A549 (cell line): Measurements from ENCODE around the gene CDX1. TPM values are rescaled to one million over a fixed set of nuclear protein-coding genes. Genes with fewer than 3 reads are reported as not detected.
A peak's percentile ranks its signal among the peaks of the same experiment; 100 is the strongest.

Experiments used
- ATAC-seq, 2 experiments: fragments of 200-7000 bp in 1 of 2; fragments of >200 bp in 1 of 2; cut with Nextera tagmentation in 1 of 2; cut with Tn5 transposase in 1 of 2; 3 replicates each; pipeline versions ENCODE4 v1.8.0 to v1.9.1; 2018 to 2020; ENCODE audit warnings: mild to moderate bottlenecking in 1 of 2, moderate library complexity in 1 of 2
- CTCF ChIA-PET: fragments of 300-600 bp; sonication (Branson Sonifier 250); formaldehyde crosslinking; extraction: SDS; loops from one replicate; lab custom pipeline; 2021; ENCODE audit warnings: antibody characterized with exemption, inconsistent platforms; lab: Yijun Ruan, JAX
- POLR2A ChIA-PET: fragments of 350-600 bp; formaldehyde crosslinking; extraction: SDS; loops from one replicate; lab custom pipeline; 2021; ENCODE audit warnings: antibody characterized with exemption, inconsistent platforms; lab: Yijun Ruan, JAX
- DNase-seq, 2 experiments: peaks; one replicate each; pipeline versions ENCODE4 v3.0.0 to v3.0.0-alpha.2; 2011 to 2016; ENCODE audit warnings: low read depth in 1 of 2, low spot score in 1 of 2
- FAIRE-seq: peaks from 2 replicates; lab custom pipeline; 2011; peaks lifted over from hg19 to GRCh38; lab: Jason Lieb, UNC
- H3K27ac ChIP-seq, 2 experiments: fragments of >200 bp; sonication (Bioruptor Twin); formaldehyde crosslinking; 3 replicates each; pipeline ENCODE4 v1.5.1; 2016 to 2017
- H3K4me1 ChIP-seq: fragments of >200 bp; sonication (Bioruptor Twin); formaldehyde crosslinking; 3 replicates; pipeline ENCODE4 v1.6.1; 2016
- H3K4me2 ChIP-seq: fragments of >200 bp; sonication (Bioruptor Twin); formaldehyde crosslinking; 3 replicates; pipeline ENCODE4 v1.6.1; 2016
- H3K4me3 ChIP-seq: fragments of >200 bp; sonication (Bioruptor Twin); formaldehyde crosslinking; 3 replicates; pipeline ENCODE4 v1.5.1; 2016
- H3K9me3 ChIP-seq: fragments of >200 bp; sonication (Bioruptor Twin); formaldehyde crosslinking; 3 replicates; pipeline ENCODE4 v1.6.1; 2016
- CEBPB ChIP-seq, 2 experiments: fragments of >200 bp in 1 of 2; sonication (Bioruptor Twin) in 1 of 2; formaldehyde crosslinking in 1 of 2; IDR thresholded peaks; 2 replicates each; pipeline ENCODE4 v1.6.1; 2012 to 2016
- E2F6 ChIP-seq: IDR thresholded peaks from 2 replicates; pipeline ENCODE4 v1.6.1; 2012; ENCODE audit warnings: low read depth, borderline replicate concordance
- EHF ChIP-seq: fragments of 250-450 bp; sonication (Bioruptor Pico); IDR thresholded peaks from 2 replicates; pipeline ENCODE4 v1.5.0; 2020; ENCODE audit warnings: mild to moderate bottlenecking
- EHMT2 ChIP-seq: fragments of 200-600 bp; sonication (generic); IDR thresholded peaks from 2 replicates; pipeline ENCODE4 v1.6.1; 2016; ENCODE audit warnings: antibody characterized with exemption, low read depth, mild to moderate bottlenecking, moderate library complexity
- ESRRA ChIP-seq: fragments of 150-350 bp; IDR thresholded peaks from 2 replicates; pipeline ENCODE4 v1.6.1; 2014; ENCODE audit warnings: mild to moderate bottlenecking, low read length, borderline replicate concordance
- FOSB ChIP-seq: fragments of 250-450 bp; sonication (Bioruptor Pico); IDR thresholded peaks from 2 replicates; pipeline ENCODE4 v1.5.0; 2020; ENCODE audit warnings: mild to moderate bottlenecking, moderate library complexity
- FOSL2 ChIP-seq, 2 experiments: fragments of 450-650 bp in 1 of 2; fragments of >200 bp in 1 of 2; sonication (Bioruptor Twin) in 1 of 2; formaldehyde crosslinking; IDR thresholded peaks; 2 replicates each; pipeline versions ENCODE4 v1.5.0 to v1.6.1; 2016 to 2020; ENCODE audit warnings: mild to moderate bottlenecking in 1 of 2, moderate library complexity in 1 of 2
- HDAC2 ChIP-seq: fragments of 200-600 bp; sonication (generic); IDR thresholded peaks from 2 replicates; pipeline ENCODE4 v1.6.1; 2016
- HMGXB4 ChIP-seq: fragments of 250-450 bp; sonication (Bioruptor Pico); IDR thresholded peaks from 2 replicates; pipeline ENCODE4 v1.5.0; 2021; ENCODE audit warnings: mild to moderate bottlenecking, moderate library complexity, borderline replicate concordance
- HOXB13 ChIP-seq: fragments of 250-450 bp; sonication (Bioruptor Pico); IDR thresholded peaks from 2 replicates; pipeline ENCODE4 v1.5.0; 2020; ENCODE audit warnings: low read depth, mild to moderate bottlenecking, moderate library complexity
- JUN ChIP-seq, 2 experiments: fragments of >200 bp; sonication (Bioruptor Twin); formaldehyde crosslinking; IDR thresholded peaks; 2 replicates in 1 of 2; 3 replicates in 1 of 2; pipeline ENCODE4 v1.6.1; 2016 to 2017
- KDM5A ChIP-seq: fragments of 200-600 bp; sonication (generic); IDR thresholded peaks from 2 replicates; pipeline ENCODE4 v1.6.1; 2016; ENCODE audit warnings: antibody characterized with exemption, mild to moderate bottlenecking
- NFE2L2 ChIP-seq: fragments of 150-350 bp; conservative IDR thresholded peaks from 2 replicates; pipeline ENCODE4 v1.6.1; 2014; ENCODE audit warnings: low read length
- NPAS2 ChIP-seq: fragments of 250-450 bp; sonication (Bioruptor Pico); IDR thresholded peaks from 2 replicates; pipeline ENCODE4 v1.8.0; 2022; ENCODE audit warnings: mild to moderate bottlenecking, moderate library complexity, borderline replicate concordance
- PBX3 ChIP-seq: IDR thresholded peaks from 2 replicates; pipeline ENCODE4 v1.6.1; 2012
- POLR2A ChIP-seq: IDR thresholded peaks from 2 replicates; pipeline ENCODE4 v1.6.1; 2012; ENCODE audit warnings: mild to moderate bottlenecking, low read length
- POLR2AphosphoS2 ChIP-seq: conservative IDR thresholded peaks from 2 replicates; pipeline ENCODE4 v1.6.1; 2012; ENCODE audit warnings: low read length, improper control_type of control experiment, inconsistent platforms
- RARB ChIP-seq: fragments of 250-450 bp; sonication (Bioruptor Pico); IDR thresholded peaks from 2 replicates; pipeline ENCODE4 v1.8.0; 2021; ENCODE audit warnings: mild to moderate bottlenecking, moderate library complexity
- RCOR1 ChIP-seq: fragments of 150-350 bp; IDR thresholded peaks from 2 replicates; pipeline ENCODE4 v1.6.1; 2014; ENCODE audit warnings: antibody characterized with exemption, low read length, low read depth
- RFX5 ChIP-seq: fragments of 450-650 bp; IDR thresholded peaks from 2 replicates; pipeline ENCODE4 v1.7.1; 2014; ENCODE audit warnings: antibody characterized with exemption, mild to moderate bottlenecking, moderate library complexity
- TFCP2L1 ChIP-seq: fragments of 250-450 bp; sonication (Bioruptor Pico); IDR thresholded peaks from 2 replicates; pipeline ENCODE4 v1.5.0; 2021; ENCODE audit warnings: mild to moderate bottlenecking
- USF2 ChIP-seq: fragments of 450-650 bp; IDR thresholded peaks from 2 replicates; pipeline ENCODE4 v1.6.1; 2014; ENCODE audit warnings: antibody characterized with exemption
- WGBS: methylation state at CpG from one replicate; pipeline ENCODE4 v1.1.6; 2017; ENCODE audit errors: missing lambda C conversion rate; 5-methylcytosine and 5-hydroxymethylcytosine counted together
- polyA plus RNA-seq, 4 experiments: library from polyadenylated mRNA; depleted of rRNA in 3 of 4; stranded (reverse); fragments of >200 nt; fragmentation: RNase III in 1 of 4; extraction: RNeasy Plus Mini Kit Qiagen cat#74134 plus additional on column Dnase treatment in 1 of 4; gene quantifications; 2 replicates in 3 of 4; 3 replicates in 1 of 4; pipeline ENCODE4 v1.2.3, GENCODE V29; 2011 to 2017
- TF ChIP-seq, protein P1 (sequence below): fragments of 250-450 bp; sonication (Bioruptor Pico); IDR thresholded peaks from 2 replicates; pipeline ENCODE4 v1.5.0; 2020; ENCODE audit warnings: low read depth, mild to moderate bottlenecking, moderate library complexity
- TF ChIP-seq, protein P2 (sequence below): fragments of >200 bp; sonication (Bioruptor Twin); formaldehyde crosslinking; IDR thresholded peaks from 3 replicates; pipeline ENCODE4 v1.5.1; 2016

CDX1 gene
- polyA plus RNA-seq, 2 of the 4 experiments (the other 2 are of a cell fraction), result not detected

- H3K4me3 ChIP-seq, result no peak overlapping the region
- 0 out of 3 replicates have a peak, but pooled peaks cover 7% of the 10 kb centered on the region for H3K4me1 ChIP-seq
- no peaks in the 10 kb centered on the region for H3K9me3 ChIP-seq
- ChIA-PET POLR2A (interaction anchor here (1.0 kb wide), 1 partner anchor 120 kb away, joined by 3 read pairs; the partner anchor contains the start of genes HMGXB3 and TIGD6), CTCF (interaction anchor here (0.9 to 13.2 kb wide), 6 partner anchors 8 to 287 kb away, joined by 3 to 98 read pairs (median 5); no protein-coding TSS in a partner anchor)
- WGBS, result 77% methylated on average over 16 of the region's 19 CpGs
- no peak for DNase-seq
- no peak for ATAC-seq
- TF ChIP-seq HOXB13 (CRISPR knock-in tag) (no peak), KDM5A (no peak), POLR2AphosphoS2 (no peak), NPAS2 (CRISPR knock-in tag) (no peak), HDAC2 (no peak), NFE2L2 (no peak), JUN (IDR thresholded peaks at IDR 0.05) (no peak), EHMT2 (no peak), PBX3 (no peak), RCOR1 (no peak), CEBPB (IDR thresholded peaks at IDR 0.05) (no peak), FOSB (CRISPR knock-in tag) (no peak), RFX5 (no peak), ESRRA (no peak), E2F6 (no peak), FOSL2 (IDR thresholded peaks at IDR 0.05) (no peak), FOSL2 (CRISPR knock-in tag; IDR thresholded peaks at IDR 0.05) (no peak)
- TF ChIP-seq, protein P1, sequence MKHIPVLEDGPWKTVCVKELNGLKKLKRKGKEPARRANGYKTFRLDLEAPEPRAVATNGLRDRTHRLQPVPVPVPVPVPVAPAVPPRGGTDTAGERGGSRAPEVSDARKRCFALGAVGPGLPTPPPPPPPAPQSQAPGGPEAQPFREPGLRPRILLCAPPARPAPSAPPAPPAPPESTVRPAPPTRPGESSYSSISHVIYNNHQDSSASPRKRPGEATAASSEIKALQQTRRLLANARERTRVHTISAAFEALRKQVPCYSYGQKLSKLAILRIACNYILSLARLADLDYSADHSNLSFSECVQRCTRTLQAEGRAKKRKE (CRISPR knock-in tag), result no peak
- TF ChIP-seq, protein P2, sequence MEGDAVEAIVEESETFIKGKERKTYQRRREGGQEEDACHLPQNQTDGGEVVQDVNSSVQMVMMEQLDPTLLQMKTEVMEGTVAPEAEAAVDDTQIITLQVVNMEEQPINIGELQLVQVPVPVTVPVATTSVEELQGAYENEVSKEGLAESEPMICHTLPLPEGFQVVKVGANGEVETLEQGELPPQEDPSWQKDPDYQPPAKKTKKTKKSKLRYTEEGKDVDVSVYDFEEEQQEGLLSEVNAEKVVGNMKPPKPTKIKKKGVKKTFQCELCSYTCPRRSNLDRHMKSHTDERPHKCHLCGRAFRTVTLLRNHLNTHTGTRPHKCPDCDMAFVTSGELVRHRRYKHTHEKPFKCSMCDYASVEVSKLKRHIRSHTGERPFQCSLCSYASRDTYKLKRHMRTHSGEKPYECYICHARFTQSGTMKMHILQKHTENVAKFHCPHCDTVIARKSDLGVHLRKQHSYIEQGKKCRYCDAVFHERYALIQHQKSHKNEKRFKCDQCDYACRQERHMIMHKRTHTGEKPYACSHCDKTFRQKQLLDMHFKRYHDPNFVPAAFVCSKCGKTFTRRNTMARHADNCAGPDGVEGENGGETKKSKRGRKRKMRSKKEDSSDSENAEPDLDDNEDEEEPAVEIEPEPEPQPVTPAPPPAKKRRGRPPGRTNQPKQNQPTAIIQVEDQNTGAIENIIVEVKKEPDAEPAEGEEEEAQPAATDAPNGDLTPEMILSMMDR, result no peak
- FAIRE-seq, result no peak
- no peak overlapping the region for H3K4me2 ChIP-seq
- H3K27ac ChIP-seq, result no peak overlapping the region
These were observed 45.7 kb upstream of the CDX1 start for GRCh38 chr5:150120617-150121447.

DNA sequence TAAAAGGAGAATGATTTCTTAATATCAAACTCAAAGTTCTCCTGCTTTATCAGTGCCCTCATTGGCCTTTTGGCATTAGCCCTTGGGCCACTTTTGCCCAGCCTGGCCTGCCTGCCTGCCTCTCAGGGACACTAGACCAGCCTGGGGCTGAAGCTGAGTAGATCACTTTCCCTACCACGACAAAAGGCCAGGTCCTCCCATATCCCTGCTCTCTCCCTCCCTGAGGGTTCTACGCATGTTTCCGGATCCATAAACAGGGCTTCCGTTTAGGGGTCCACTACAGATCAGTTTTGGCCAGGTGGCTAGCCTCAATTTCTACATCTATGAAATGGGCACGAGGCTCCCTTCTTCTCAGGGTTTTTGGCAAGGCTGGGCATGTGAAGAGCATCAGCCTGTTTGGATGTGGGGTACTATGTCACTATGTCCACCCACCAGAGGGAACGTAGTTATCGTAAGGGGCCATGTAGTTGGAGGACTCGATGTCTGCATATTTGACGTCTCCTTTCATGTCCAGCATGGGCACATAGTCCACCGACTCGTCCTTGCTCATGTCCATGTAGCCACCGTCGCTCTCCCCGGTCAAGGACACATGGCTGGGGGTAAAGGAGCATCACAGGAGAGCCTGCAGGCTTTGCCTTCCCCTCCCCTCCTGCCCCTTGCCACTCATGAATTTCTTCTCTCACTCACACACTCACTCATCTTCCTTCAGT, 45.0 kb upstream of the CDX1 start:
- no peak for DNase-seq
- H3K4me2 ChIP-seq, result peak overlapping the region; percentile 27; the same call in 1 of the 3 replicates
- H3K4me1 ChIP-seq, result 0 out of 3 replicates have a peak, but pooled peaks cover 7% of the 10 kb centered on the region
- WGBS, result 86% methylated on average over 14 of the region's 14 CpGs
- POLR2A ChIA-PET, result interaction anchor here (1.0 kb wide), 1 partner anchor 121 kb away, joined by 3 read pairs; the partner anchor contains the start of genes HMGXB3 and TIGD6
- peak overlapping the region in 1 of 2 experiments; percentile 44; a peak in 3 of 6 replicates for H3K27ac ChIP-seq
- H3K4me3 ChIP-seq, result no peak overlapping the region
- FAIRE-seq, result no peak
- H3K9me3 ChIP-seq, result no peaks in the 10 kb centered on the region
- ATAC-seq, result no peak
- CTCF ChIA-PET, result interaction anchor here (0.8 to 13.2 kb wide), 15 partner anchors 7 to 287 kb away, joined by 3 to 98 read pairs (median 5); no protein-coding TSS in a partner anchor
- TF ChIP-seq NFE2L2 (no peak), TFCP2L1 (CRISPR knock-in tag) (no peak), POLR2A (no peak), HMGXB4 (CRISPR knock-in tag) (no peak), RARB (no peak), USF2 (no peak), EHF (CRISPR knock-in tag) (no peak), FOSL2 (IDR thresholded peaks at IDR 0.05) (no peak), FOSL2 (CRISPR knock-in tag; IDR thresholded peaks at IDR 0.05) (no peak)
- TF ChIP-seq, protein P2, result no peak
